Peyer's patch (tissue), 4 donors: ENCODE data around the gene RAB1B. TPM values are rescaled to one million over a fixed set of nuclear protein-coding genes. Genes with fewer than 3 reads are reported as not detected.
A peak's percentile ranks its signal among the peaks of the same experiment; 100 is the strongest.

ENCODE experiments used
- DNase-seq, 3 donors: peaks; one replicate each; pipeline ENCODE4 v3.0.0-alpha.2; 2017 to 2019
- H3K27ac ChIP-seq, 4 donors: fragments of 200-600 bp; sonication (generic); one replicate each; pipeline ENCODE4 v1.5.1; 2016 to 2019
- H3K27me3 ChIP-seq, 2 donors: fragments of 200-600 bp; sonication (generic); one replicate each; pipeline ENCODE4 v1.5.1; 2019
- H3K36me3 ChIP-seq, 3 donors: fragments of 200-600 bp; sonication (generic); one replicate each; pipeline ENCODE4 v1.5.1; 2016 to 2019
- H3K4me1 ChIP-seq, 4 donors: fragments of 200-600 bp; sonication (generic); one replicate each; pipeline ENCODE4 v1.5.1; 2016 to 2019
- H3K4me3 ChIP-seq, 4 donors: fragments of 200-600 bp; sonication (generic); 1 replicate in 3 of 4; 2 replicates in 1 of 4; pipeline ENCODE4 v1.5.1; 2016 to 2019; ENCODE audit warnings: mild to moderate bottlenecking in 1 of 4
- H3K9me3 ChIP-seq, 4 donors: fragments of 200-600 bp; sonication (generic); one replicate each; pipeline ENCODE4 v1.5.1; 2016 to 2019; ENCODE audit warnings: mild to moderate bottlenecking in 1 of 4
- CTCF ChIP-seq, 6 experiments: fragments of 450-650 bp in 4 of 6; fragments of 200-600 bp in 2 of 6; sonication (generic) in 1 of 6; IDR thresholded peaks; one replicate each; pipeline ENCODE4 v1.5.1; 2017 to 2019; ENCODE audit warnings: antibody characterized with exemption in 6 of 6, mild to moderate bottlenecking in 3 of 6, moderate library complexity in 1 of 6
- POLR2A ChIP-seq, 2 donors: fragments of 450-650 bp; IDR thresholded peaks; one replicate each; pipeline ENCODE4 v1.5.1; 2017; ENCODE audit warnings: antibody characterized with exemption in 2 of 2, mild to moderate bottlenecking in 2 of 2, moderate library complexity in 2 of 2
- total RNA-seq, 4 donors: library from RNA; depleted of rRNA; stranded (reverse); fragments of >200 nt; gene quantifications; one replicate each; pipeline ENCODE4 v1.1.0, GENCODE V29; 2016

The RAB1B gene
- total RNA-seq, 4 donors from 2014 or later, result 80.0 to 161 (median 103) TPM

GRCh38 chr11:66321606-66322005 is 53.2 kb downstream of the RAB1B start:
- Histone ChIP-seq H3K27ac (no peak overlapping the region), H3K9me3 (no peaks in the 10 kb centered on the region), H3K4me3 (no peak overlapping the region), H3K27me3 (no peaks in the 10 kb centered on the region), H3K4me1 (peaks cover 0 to 30% (median 14%) of the 10 kb centered on the region in 4 donors), H3K36me3 (no peaks in the 10 kb centered on the region)
- DNase-seq, result no peak
- TF ChIP-seq CTCF (IDR thresholded peaks at IDR 0.05), result no peak
- no peak for TF ChIP-seq POLR2A (IDR thresholded peaks at IDR 0.05)

GRCh38 chr11:66322732-66323427 is 54.4 kb downstream of the RAB1B start:
- H3K27ac ChIP-seq, result no peak overlapping the region

GRCh38 chr11:66323684-66324083 is 55.2 kb downstream of the RAB1B start:
- no peak for DNase-seq
- Histone ChIP-seq H3K4me3 (no peak overlapping the region), H3K27ac (no peak overlapping the region), H3K4me1 (peaks cover 2 to 33% (median 4%) of the 10 kb centered on the region in 4 donors), H3K27me3 (no peaks in the 10 kb centered on the region), H3K9me3 (no peaks in the 10 kb centered on the region), H3K36me3 (no peaks in the 10 kb centered on the region)
- TF ChIP-seq POLR2A (IDR thresholded peaks at IDR 0.05) (no peak), CTCF (IDR thresholded peaks at IDR 0.05) (no peak)

More at GRCh38 chr11:66322732-66323427, 54.4 kb downstream of the RAB1B start:
- no peaks in the 10 kb centered on the region for H3K36me3 ChIP-seq
- peaks cover 0 to 33% (median 11%) of the 10 kb centered on the region in 4 donors for H3K4me1 ChIP-seq
- H3K27me3 ChIP-seq, result no peaks in the 10 kb centered on the region
- DNase-seq, result no peak
- no peak for TF ChIP-seq CTCF (IDR thresholded peaks at IDR 0.05)
- no peak for TF ChIP-seq POLR2A (IDR thresholded peaks at IDR 0.05)
- no peak overlapping the region for H3K4me3 ChIP-seq
- H3K9me3 ChIP-seq, result no peaks in the 10 kb centered on the region

GRCh38 chr11:66324664-66325063 is 56.2 kb downstream of the RAB1B start:
- Histone ChIP-seq H3K9me3 (no peaks in the 10 kb centered on the region), H3K36me3 (no peaks in the 10 kb centered on the region), H3K27ac (no peak overlapping the region), H3K4me3 (no peak overlapping the region), H3K27me3 (no peaks in the 10 kb centered on the region), H3K4me1 (peaks cover 0 to 27% (median 2%) of the 10 kb centered on the region in 4 donors)
- no peak for TF ChIP-seq CTCF (IDR thresholded peaks at IDR 0.05)
- TF ChIP-seq POLR2A (IDR thresholded peaks at IDR 0.05), result no peak
- no peak for DNase-seq

GRCh38 chr11:66325263-66325671 is 56.8 kb downstream of the RAB1B start:
- Histone ChIP-seq H3K36me3 (no peaks in the 10 kb centered on the region), H3K27ac (peak overlapping the region in 1 of 4 donors; percentile 33), H3K4me1 (peaks cover 0 to 27% (median 2%) of the 10 kb centered on the region in 4 donors), H3K27me3 (no peaks in the 10 kb centered on the region), H3K4me3 (no peak overlapping the region), H3K9me3 (no peaks in the 10 kb centered on the region)
- TF ChIP-seq POLR2A (IDR thresholded peaks at IDR 0.05) (no peak), CTCF (IDR thresholded peaks at IDR 0.05) (no peak)
- no peak for DNase-seq
